Tibial artery (tissue), 4 donors: ENCODE data around the gene ZNF697.
"Not testable (repeated sequence)": the region's sequence is repeated elsewhere in the genome, so short reads cannot be mapped to it uniquely, and the experiment has no call there.

Experiments
- DNase-seq, 2 donors: peaks; one replicate each; pipeline ENCODE4 v3.0.0-alpha.2; 2019
- H3K27ac ChIP-seq, 2 donors: fragments of 200-600 bp; sonication (generic) in 1 of 2; 1 replicate in 1 of 2; 2 replicates in 1 of 2; pipeline ENCODE4 v1.5.1; 2018 to 2019; ENCODE audit warnings: mild to moderate bottlenecking in 1 of 2
- H3K27me3 ChIP-seq, 2 donors: fragments of 200-600 bp; sonication (generic) in 1 of 2; one replicate each; pipeline versions ENCODE4 v1.5.1 to v1.6.0; 2016 to 2019
- H3K36me3 ChIP-seq, 3 donors: fragments of 200-600 bp; sonication (generic) in 2 of 3; one replicate each; pipeline ENCODE4 v1.5.1; 2016 to 2019; ENCODE audit warnings: mild to moderate bottlenecking in 2 of 3
- H3K4me1 ChIP-seq, 4 donors: fragments of 200-600 bp; sonication (generic) in 2 of 4; 1 replicate in 3 of 4; 2 replicates in 1 of 4; pipeline ENCODE4 v1.5.1; 2016 to 2019
- H3K4me3 ChIP-seq, 2 donors: fragments of 200-600 bp; sonication (generic) in 1 of 2; 1 replicate in 1 of 2; 2 replicates in 1 of 2; pipeline ENCODE4 v1.5.1; 2018 to 2019; ENCODE audit warnings: mild to moderate bottlenecking in 2 of 2
- H3K9me3 ChIP-seq, 3 donors: fragments of 200-600 bp; sonication (generic) in 1 of 3; one replicate each; pipeline ENCODE4 v1.5.1; 2016 to 2019
- CTCF ChIP-seq, 2 experiments: fragments of 200-600 bp in 1 of 2; fragments of 450-650 bp in 1 of 2; IDR thresholded peaks; one replicate each; pipeline ENCODE4 v1.5.1; 2017 to 2019; ENCODE audit warnings: antibody characterized with exemption in 2 of 2, mild to moderate bottlenecking in 1 of 2, moderate library complexity in 1 of 2
- intact Hi-C: fragments of 100-400 bp; cut with DNase I; formaldehyde crosslinking; loops from one replicate; pipeline ENCODE4 v1.15.0; 2023; ENCODE audit warnings: low total_unique reads

The ZNF697 gene

GRCh38 chr1:119603695-119604094 is 44.4 kb downstream of the ZNF697 start:
- Histone ChIP-seq H3K9me3 (no peaks in the 10 kb centered on the region), H3K27ac (no peak overlapping the region), H3K27me3 (no peaks in the 10 kb centered on the region), H3K36me3 (no peaks in the 10 kb centered on the region), H3K4me3 (no peak overlapping the region), H3K4me1 (no peaks in the 10 kb centered on the region)
- no peak for DNase-seq
- no peak for TF ChIP-seq CTCF (IDR thresholded peaks at IDR 0.05)
- intact Hi-C loops: no loop called here

GRCh38 chr1:119603241-119603640 is 44.8 kb downstream of the ZNF697 start:
- H3K9me3 ChIP-seq, H3K27ac ChIP-seq, H3K4me1 ChIP-seq, H3K27me3 ChIP-seq, DNase-seq, H3K4me3 ChIP-seq, H3K36me3 ChIP-seq, intact Hi-C loops: not testable (repeated sequence)

GRCh38 chr1:119602789-119603188 is 45.3 kb downstream of the ZNF697 start:
- H3K27me3 ChIP-seq, intact Hi-C loops, H3K36me3 ChIP-seq, H3K27ac ChIP-seq, H3K4me1 ChIP-seq, DNase-seq, H3K4me3 ChIP-seq, H3K9me3 ChIP-seq: not testable (repeated sequence)

- Histone ChIP-seq H3K27ac (no peak overlapping the region), H3K4me3 (no peak overlapping the region)
Observed at GRCh38 chr1:119602169-119602568, 45.9 kb downstream of the ZNF697 start.

GRCh38 chr1:119600976-119601375 is 47.1 kb downstream of the ZNF697 start:
- DNase-seq: no peak
- Histone ChIP-seq H3K27me3 (no peaks in the 10 kb centered on the region), H3K4me1 (no peaks in the 10 kb centered on the region), H3K4me3 (no peak overlapping the region), H3K27ac (no peak overlapping the region), H3K9me3 (no peaks in the 10 kb centered on the region), H3K36me3 (peaks cover 0 to 8% (median 4%) of the 10 kb centered on the region in 3 donors)
- intact Hi-C loops: no loop called here
- no peak for TF ChIP-seq CTCF (IDR thresholded peaks at IDR 0.05)

More at GRCh38 chr1:119602169-119602568, 45.9 kb downstream of the ZNF697 start:
- no peak for TF ChIP-seq CTCF (IDR thresholded peaks at IDR 0.05)
- Histone ChIP-seq H3K9me3 (no peaks in the 10 kb centered on the region), H3K27me3 (no peaks in the 10 kb centered on the region), H3K36me3 (no peaks in the 10 kb centered on the region), H3K4me1 (no peaks in the 10 kb centered on the region)
- DNase-seq: no peak
- intact Hi-C loops: no loop called here

GRCh38 chr1:119600561-119600960 is 47.5 kb downstream of the ZNF697 start:
- Histone ChIP-seq H3K4me1 (no peaks in the 10 kb centered on the region), H3K36me3 (peaks cover 0 to 8% (median 4%) of the 10 kb centered on the region in 3 donors), H3K27ac (no peak overlapping the region), H3K4me3 (no peak overlapping the region), H3K27me3 (no peaks in the 10 kb centered on the region), H3K9me3 (no peaks in the 10 kb centered on the region)
- TF ChIP-seq CTCF (IDR thresholded peaks at IDR 0.05): no peak
- intact Hi-C loops: no loop called here
- no peak for DNase-seq

- no peaks in the 10 kb centered on the region for H3K4me1 ChIP-seq
- no peaks in the 10 kb centered on the region for H3K27me3 ChIP-seq
- no peak overlapping the region for H3K27ac ChIP-seq
- no peak for TF ChIP-seq CTCF (IDR thresholded peaks at IDR 0.05)
- no peak overlapping the region for H3K4me3 ChIP-seq
- H3K9me3 ChIP-seq: peaks cover 0 to 7% (median 0%) of the 10 kb centered on the region in 3 donors
- intact Hi-C loops: no loop called here
- no peak for DNase-seq
- peaks cover 0 to 8% (median 4%) of the 10 kb centered on the region in 3 donors for H3K36me3 ChIP-seq
Observed at GRCh38 chr1:119595606-119596005, 52.5 kb downstream of the ZNF697 start.
